PC-3 (cell line): ENCODE data around the gene SGPL1. TPM values are rescaled to one million over a fixed set of nuclear protein-coding genes. Genes with fewer than 3 reads are reported as not detected.

Experiments
- ATAC-seq: fragments of 200-7000 bp; cut with Tn5 transposase; 2 replicates; pipeline ENCODE4 v1.9.1; 2020; ENCODE audit warnings: mild to moderate bottlenecking, moderate library complexity
- BruUV-seq: library from RNA; stranded (reverse); fragments of 400-500 nt; replicated peaks from 2 replicates; lab custom pipeline; 2021; lab: Mats Ljungman, UMichigan
- CTCF ChIA-PET: fragments of 300-600 bp; sonication (Branson Sonifier 250); formaldehyde crosslinking; loops from one replicate; lab custom pipeline; 2022; ENCODE audit warnings: antibody characterized with exemption; lab: Charles Lee
- POLR2A ChIA-PET: fragments of 300-600 bp; sonication (Branson Sonifier 250); formaldehyde crosslinking; loops from one replicate; lab custom pipeline; 2022; ENCODE audit warnings: antibody characterized with exemption; ENCODE audit not compliant: unreplicated experiment; lab: Charles Lee
- DNase-seq: peaks from one replicate; pipeline ENCODE4 v3.0.0-alpha.2; 2015
- H2AFZ ChIP-seq: fragments of 300-600 bp; sonication (generic); 2 replicates; pipeline ENCODE4 v1.6.0; 2016; ENCODE audit warnings: antibody characterized with exemption, low read length
- H3F3A ChIP-seq: fragments of 300-600 bp; sonication (generic); one replicate; pipeline ENCODE4 v1.6.0; 2017; ENCODE audit warnings: antibody characterized with exemption, low read length, control low read depth, mild to moderate bottlenecking; ENCODE audit not compliant: unreplicated experiment
- H3K27ac ChIP-seq: fragments of 300-600 bp; sonication (generic); 2 replicates; pipeline ENCODE4 v1.5.1; 2016; ENCODE audit warnings: mild to moderate bottlenecking, low read length
- H3K27me3 ChIP-seq: fragments of 300-600 bp; sonication (generic); 2 replicates; pipeline ENCODE4 v1.6.1; 2016; ENCODE audit warnings: low read length, mixed read lengths
- H3K36me3 ChIP-seq: fragments of 300-600 bp; sonication (generic); 2 replicates; pipeline ENCODE4 v1.6.1; 2016; ENCODE audit warnings: low read depth, mixed run types, low read length, mixed read lengths
- H3K4me1 ChIP-seq: fragments of 300-600 bp; sonication (generic); 2 replicates; pipeline ENCODE4 v1.5.1; 2016; ENCODE audit warnings: low read length; ENCODE audit not compliant: insufficient read depth
- H3K4me2 ChIP-seq: fragments of 300-600 bp; sonication (generic); 2 replicates; pipeline ENCODE4 v1.6.0; 2016; ENCODE audit warnings: low read length
- H3K4me3 ChIP-seq: fragments of 300-600 bp; sonication (generic); 2 replicates; pipeline ENCODE4 v1.5.1; 2016; ENCODE audit warnings: mild to moderate bottlenecking, low read length, mixed read lengths
- H3K79me2 ChIP-seq: fragments of 300-600 bp; sonication (generic); 2 replicates; pipeline ENCODE4 v1.6.1; 2017; ENCODE audit warnings: low read length, mixed read lengths
- H3K9ac ChIP-seq: fragments of 300-600 bp; sonication (generic); 2 replicates; pipeline ENCODE4 v1.6.0; 2016; ENCODE audit warnings: mild to moderate bottlenecking, low read length
- H3K9me2 ChIP-seq: fragments of 300-600 bp; sonication (generic); replicated peaks from 2 replicates; pipeline ENCODE4 v1.6.1; 2016; ENCODE audit warnings: mixed run types, low read length, mixed read lengths
- H3K9me3 ChIP-seq: fragments of 300-600 bp; sonication (generic); 2 replicates; pipeline ENCODE4 v1.6.1; 2016; ENCODE audit warnings: low read length, mixed read lengths
- H4K20me1 ChIP-seq: fragments of 300-600 bp; sonication (generic); 2 replicates; pipeline ENCODE4 v1.6.1; 2016; ENCODE audit warnings: low read length, mixed read lengths
- EZH2 ChIP-seq: fragments of 300-600 bp; sonication (generic); IDR thresholded peaks from one replicate; pipeline ENCODE4 v1.6.1; 2017; ENCODE audit warnings: antibody characterized with exemption, mild to moderate bottlenecking, low read length; ENCODE audit not compliant: unreplicated experiment
- EZH2phosphoT487 ChIP-seq: fragments of 300-600 bp; sonication (generic); IDR thresholded peaks from 2 replicates; pipeline ENCODE4 v1.6.1; 2018; ENCODE audit warnings: mild to moderate bottlenecking, antibody characterized with exemption, low read length, borderline replicate concordance
- intact Hi-C: fragments of 100-400 bp; cut with micrococcal nuclease; formaldehyde crosslinking; loops from 2 replicates; pipeline ENCODE4 v1.9.0; 2023
- total RNA-seq: library from RNA; depleted of rRNA; stranded (reverse); fragments of >200 nt; gene quantifications from 2 replicates; pipeline ENCODE4 v1.2.3, GENCODE V29; 2014
- TF ChIP-seq, protein P1 (sequence below): fragments of 300-600 bp; sonication (generic); conservative IDR thresholded peaks from 2 replicates; pipeline ENCODE4 v1.5.1; 2017; ENCODE audit warnings: antibody characterized with exemption, low read depth, mild to moderate bottlenecking, low read length

The SGPL1 gene
- total RNA-seq, 1 experiment from 2014 or later = 77.6 TPM

DNA sequence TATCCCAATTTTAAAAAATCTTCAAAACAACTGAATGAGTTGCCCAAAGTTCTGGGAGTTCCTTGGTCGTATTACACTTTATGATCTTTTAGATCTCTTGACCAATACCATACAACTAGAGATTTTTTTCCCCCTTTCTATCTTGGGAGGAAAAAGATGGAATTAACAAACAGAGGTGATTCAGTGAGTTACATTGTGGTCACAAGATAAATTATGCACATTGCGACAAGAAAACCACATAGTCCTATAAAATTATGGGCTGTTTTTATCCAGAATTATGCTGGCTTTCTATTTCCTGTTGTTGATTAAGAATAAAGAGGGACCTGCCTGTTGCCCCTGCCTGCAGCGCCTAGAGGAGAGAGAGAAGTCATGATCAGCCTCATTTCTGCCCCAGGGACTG lies 8.2 kb upstream of the SGPL1 start:
- H3K9ac ChIP-seq = no peak overlapping the region
- no TSS peak for BruUV-seq
- no peaks in the 10 kb centered on the region for H3K9me3 ChIP-seq
- intact Hi-C loops = no loop called here
- ChIA-PET CTCF (no interaction called here), POLR2A (no interaction called here)
- H3K79me2 ChIP-seq = no peaks in the 10 kb centered on the region
- peaks cover 21% of the 10 kb centered on the region for H3F3A ChIP-seq
- H4K20me1 ChIP-seq = no peaks in the 10 kb centered on the region
- ATAC-seq (peak; percentile 40), DNase-seq (peak; percentile 90)
- H3K9me2 ChIP-seq = no peaks in the 10 kb centered on the region
- no peak overlapping the region for H3K4me3 ChIP-seq
- no peaks in the 10 kb centered on the region for H3K27me3 ChIP-seq
- H2AFZ ChIP-seq = no peak overlapping the region
- TF ChIP-seq, protein P1, sequence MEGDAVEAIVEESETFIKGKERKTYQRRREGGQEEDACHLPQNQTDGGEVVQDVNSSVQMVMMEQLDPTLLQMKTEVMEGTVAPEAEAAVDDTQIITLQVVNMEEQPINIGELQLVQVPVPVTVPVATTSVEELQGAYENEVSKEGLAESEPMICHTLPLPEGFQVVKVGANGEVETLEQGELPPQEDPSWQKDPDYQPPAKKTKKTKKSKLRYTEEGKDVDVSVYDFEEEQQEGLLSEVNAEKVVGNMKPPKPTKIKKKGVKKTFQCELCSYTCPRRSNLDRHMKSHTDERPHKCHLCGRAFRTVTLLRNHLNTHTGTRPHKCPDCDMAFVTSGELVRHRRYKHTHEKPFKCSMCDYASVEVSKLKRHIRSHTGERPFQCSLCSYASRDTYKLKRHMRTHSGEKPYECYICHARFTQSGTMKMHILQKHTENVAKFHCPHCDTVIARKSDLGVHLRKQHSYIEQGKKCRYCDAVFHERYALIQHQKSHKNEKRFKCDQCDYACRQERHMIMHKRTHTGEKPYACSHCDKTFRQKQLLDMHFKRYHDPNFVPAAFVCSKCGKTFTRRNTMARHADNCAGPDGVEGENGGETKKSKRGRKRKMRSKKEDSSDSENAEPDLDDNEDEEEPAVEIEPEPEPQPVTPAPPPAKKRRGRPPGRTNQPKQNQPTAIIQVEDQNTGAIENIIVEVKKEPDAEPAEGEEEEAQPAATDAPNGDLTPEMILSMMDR = no peak
- TF ChIP-seq EZH2phosphoT487 (no peak), EZH2 (no peak)
- H3K36me3 ChIP-seq = no peaks in the 10 kb centered on the region
- H3K4me2 ChIP-seq = peak overlapping the region; percentile 55
- peaks cover 65% of the 10 kb centered on the region for H3K4me1 ChIP-seq
- peak overlapping the region; percentile 45 for H3K27ac ChIP-seq

DNA sequence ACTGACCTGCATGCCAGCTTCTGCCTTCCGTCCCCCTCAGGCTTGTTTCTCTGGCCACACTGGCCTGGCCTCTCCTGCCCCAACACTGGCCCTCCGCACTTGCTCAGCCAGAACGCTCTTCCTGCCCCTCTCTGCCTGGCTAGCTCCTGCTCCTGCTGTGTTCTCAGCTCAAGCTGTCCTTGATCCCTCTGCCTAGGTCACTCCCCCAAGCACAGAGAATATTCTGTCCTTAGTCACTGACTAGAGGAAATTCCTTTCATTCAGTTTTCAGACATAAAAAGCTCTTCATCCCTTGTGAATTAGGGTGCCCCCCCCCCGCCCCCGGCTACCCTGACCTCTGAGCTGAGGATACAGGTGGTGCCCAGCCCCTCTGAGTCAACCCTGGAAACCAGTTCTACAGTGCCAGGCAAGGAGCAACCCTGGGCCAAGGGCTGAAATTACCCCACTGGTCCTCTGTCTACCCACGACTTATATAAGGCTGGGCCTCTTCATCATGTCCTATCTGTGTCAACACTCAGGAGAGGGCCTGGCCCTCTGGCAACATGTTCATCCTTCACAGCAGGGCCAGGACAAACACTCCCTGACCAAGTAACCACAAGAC lies 6.6 kb upstream of the SGPL1 start:
- Histone ChIP-seq H3K9me2 (no peaks in the 10 kb centered on the region), H3K27ac (peak overlapping the region; percentile 35), H3F3A (peaks cover 13% of the 10 kb centered on the region), H3K4me3 (no peak overlapping the region), H3K27me3 (no peaks in the 10 kb centered on the region), H3K9ac (no peak overlapping the region), H2AFZ (no peak overlapping the region), H3K79me2 (no peaks in the 10 kb centered on the region), H3K36me3 (no peaks in the 10 kb centered on the region), H4K20me1 (no peaks in the 10 kb centered on the region), H3K9me3 (no peaks in the 10 kb centered on the region), H3K4me1 (peaks cover 55% of the 10 kb centered on the region), H3K4me2 (peak overlapping the region; percentile 26; the same call in 1 of the 2 replicates)
- DNase-seq (peak; percentile 85), ATAC-seq (peak; percentile 13)
- CTCF ChIA-PET = no interaction called here
- BruUV-seq = no TSS peak
- intact Hi-C loops = no loop called here
- TF ChIP-seq EZH2 (no peak), EZH2phosphoT487 (no peak)
- TF ChIP-seq, protein P1 = no peak
- POLR2A ChIA-PET = no interaction called here

DNA sequence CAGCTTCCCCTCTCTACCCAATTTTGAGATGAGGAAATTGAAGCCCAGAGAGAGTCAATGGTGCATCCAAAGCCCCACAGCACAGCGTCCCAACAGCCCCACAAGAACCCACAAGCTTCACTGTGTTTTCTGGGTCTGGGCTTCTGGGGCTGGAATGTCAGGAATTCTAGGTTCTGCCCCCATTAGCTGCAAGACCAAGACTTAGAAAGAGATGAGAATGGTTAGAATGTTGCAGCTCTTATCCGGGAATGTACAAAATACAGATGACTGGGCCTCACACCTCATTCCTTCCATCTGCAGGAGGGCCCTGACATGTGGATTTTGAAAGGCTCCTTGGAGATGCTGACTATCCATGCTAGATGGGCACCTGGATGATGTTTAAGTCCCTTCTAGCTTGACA lies 6.0 kb upstream of the SGPL1 start:
- Histone ChIP-seq H3F3A (peaks cover 8% of the 10 kb centered on the region), H3K4me1 (peaks cover 49% of the 10 kb centered on the region), H3K4me2 (0 out of 2 replicates have a peak overlapping the region, but pooled peaks have one; percentile 26), H3K27ac (peak overlapping the region; percentile 9), H4K20me1 (no peaks in the 10 kb centered on the region), H3K27me3 (no peaks in the 10 kb centered on the region), H3K36me3 (no peaks in the 10 kb centered on the region), H3K4me3 (no peak overlapping the region), H3K9me2 (no peaks in the 10 kb centered on the region), H3K79me2 (no peaks in the 10 kb centered on the region), H3K9me3 (no peaks in the 10 kb centered on the region), H3K9ac (no peak overlapping the region), H2AFZ (no peak overlapping the region)
- BruUV-seq = no TSS peak
- ATAC-seq = no peak
- CTCF ChIA-PET = no interaction called here
- TF ChIP-seq EZH2phosphoT487 (no peak), EZH2 (no peak)
- TF ChIP-seq, protein P1 = no peak
- no peak for DNase-seq
- POLR2A ChIA-PET = interaction anchor here (0.6 kb wide), 1 partner anchor 29 kb away, joined by 3 read pairs; no protein-coding TSS in a partner anchor
- intact Hi-C loops = no loop called here
